H1 (cell line): ENCODE measurements around the gene KIF5C. TPM values are rescaled to one million over a fixed set of nuclear protein-coding genes. Genes with fewer than 3 reads are reported as not detected.
A peak's percentile ranks its signal among the peaks of the same experiment; 100 is the strongest.

ENCODE experiments used
- CTCF ChIA-PET: fragments of 300-600 bp; sonication (Branson Sonifier 250); formaldehyde crosslinking; loops from one replicate; lab custom pipeline; 2021; ENCODE audit not compliant: partially characterized antibody; lab: Charles Lee
- POLR2A ChIA-PET: fragments of 300-600 bp; sonication (Branson Sonifier 250); formaldehyde crosslinking; loops from one replicate; lab custom pipeline; 2021; ENCODE audit warnings: inconsistent platforms; ENCODE audit not compliant: partially characterized antibody; lab: Charles Lee
- DNase-seq, 2 experiments: peaks; one replicate each; pipeline versions ENCODE4 v3.0.0 to v3.0.0-alpha.2; 2010 to 2022; ENCODE audit warnings: low spot score in 2 of 2, low read depth in 1 of 2, mixed read lengths in 1 of 2
- FAIRE-seq: peaks from 2 replicates; lab custom pipeline; 2011; peaks lifted over from hg19 to GRCh38; lab: Jason Lieb, UNC
- H2AFZ ChIP-seq: 2 replicates; pipeline ENCODE4 v1.8.1; 2012; ENCODE audit warnings: low read length, inconsistent platforms
- H2AK5ac ChIP-seq: 2 replicates; pipeline ENCODE4 v1.6.1; 2013; ENCODE audit warnings: low read depth, low read length
- H2BK120ac ChIP-seq: replicated peaks from 2 replicates; pipeline ENCODE3; 2013; ENCODE audit warnings: low read depth, low read length, inconsistent platforms
- H2BK12ac ChIP-seq: 2 replicates; pipeline ENCODE4 v1.6.1; 2013; ENCODE audit warnings: low read depth, low read length
- H2BK15ac ChIP-seq: 2 replicates; pipeline ENCODE4 v1.6.1; 2013; ENCODE audit warnings: low read length
- H2BK20ac ChIP-seq: 2 replicates; pipeline ENCODE4 v1.6.1; 2013; ENCODE audit warnings: low read length
- H2BK5ac ChIP-seq: 2 replicates; pipeline ENCODE4 v1.6.1; 2013; ENCODE audit warnings: low read depth, low read length
- H3K14ac ChIP-seq: 2 replicates; pipeline ENCODE4 v1.6.1; 2013; ENCODE audit warnings: inconsistent platforms; ENCODE audit not compliant: insufficient read length
- H3K18ac ChIP-seq: 2 replicates; pipeline ENCODE4 v1.6.1; 2013; ENCODE audit warnings: low read length; ENCODE audit errors: extremely low read depth
- H3K23ac ChIP-seq: 2 replicates; pipeline ENCODE4 v1.6.1; 2013; ENCODE audit warnings: inconsistent platforms; ENCODE audit not compliant: insufficient read length
- H3K23me2 ChIP-seq: 2 replicates; pipeline ENCODE4 v1.6.1; 2013; ENCODE audit warnings: low read depth, low read length
- H3K27ac ChIP-seq: 2 replicates; pipeline ENCODE4 v1.6.1; 2011; ENCODE audit warnings: low read depth, low read length, inconsistent platforms
- H3K27me3 ChIP-seq, 4 experiments: replicated peaks in 1 of 4; 1 replicate in 1 of 4; 2 replicates in 3 of 4; pipeline versions ENCODE4 v1.6.1 to v1.8.1; 2011 to 2013; ENCODE audit warnings: low read length in 3 of 4, mild to moderate bottlenecking in 3 of 4, inconsistent platforms in 2 of 4, mixed read lengths in 2 of 4, moderate library complexity in 1 of 4; ENCODE audit not compliant: control insufficient read depth in 3 of 4, insufficient read depth in 3 of 4; ENCODE audit errors: extremely low read depth in 1 of 4
- H3K36me3 ChIP-seq, 4 experiments: 2 replicates each; pipeline versions ENCODE4 v1.6.1 to v1.8.1; 2011 to 2013; ENCODE audit warnings: mild to moderate bottlenecking in 4 of 4, low read length in 3 of 4, moderate library complexity in 2 of 4, control low read depth in 1 of 4, inconsistent platforms in 1 of 4; ENCODE audit not compliant: insufficient read depth in 4 of 4, control insufficient read depth in 2 of 4
- H3K4ac ChIP-seq: replicated peaks from 2 replicates; pipeline ENCODE3; 2013; ENCODE audit warnings: low read length, low read depth, mixed read lengths, inconsistent platforms; ENCODE audit not compliant: insufficient read length
- H3K4me1 ChIP-seq, 4 experiments: replicated peaks in 1 of 4; 1 replicate in 1 of 4; 2 replicates in 3 of 4; pipeline versions ENCODE4 v1.6.1 to v1.8.1; 2011 to 2013; ENCODE audit warnings: low read length in 3 of 4, inconsistent platforms in 2 of 4, mixed read lengths in 1 of 4; ENCODE audit not compliant: insufficient read depth in 4 of 4, control insufficient read depth in 3 of 4
- H3K4me2 ChIP-seq, 2 experiments: 2 replicates each; pipeline versions ENCODE4 v1.6.1 to v1.8.1; 2011 to 2013; ENCODE audit warnings: low read depth in 2 of 2, low read length in 2 of 2, control low read depth in 1 of 2, inconsistent platforms in 1 of 2, mild to moderate bottlenecking in 1 of 2; ENCODE audit not compliant: insufficient read depth in 1 of 2
- H3K4me3 ChIP-seq, 4 experiments: fragments of 200-600, 300-600 bp in 1 of 4; sonication (generic), shearing (Covaris generic), sonication (Bioruptor Twin) in 1 of 4; 2 replicates each; pipeline versions ENCODE4 v1.5.1 to v1.8.1; 2011 to 2016; ENCODE audit warnings: low read length in 4 of 4, low read depth in 3 of 4, control low read depth in 2 of 4, inconsistent platforms in 2 of 4, mild to moderate bottlenecking in 2 of 4, mixed read lengths in 1 of 4, moderate library complexity in 1 of 4; ENCODE audit not compliant: insufficient read depth in 2 of 4; ENCODE audit errors: extremely low read depth in 1 of 4
- H3K56ac ChIP-seq: replicated peaks from 2 replicates; pipeline ENCODE3; 2013; ENCODE audit warnings: low read depth, mild to moderate bottlenecking, mixed read lengths, low read length, inconsistent platforms; ENCODE audit not compliant: insufficient read length
- H3K79me1 ChIP-seq: 2 replicates; pipeline ENCODE4 v1.6.1; 2013; ENCODE audit warnings: low read depth, low read length, control low read depth
- H3K79me2 ChIP-seq, 2 experiments: 2 replicates each; pipeline versions ENCODE4 v1.6.1 to v1.8.1; 2012 to 2013; ENCODE audit warnings: low read length in 2 of 2, mild to moderate bottlenecking in 2 of 2, inconsistent platforms in 1 of 2; ENCODE audit not compliant: insufficient read depth in 2 of 2, control insufficient read depth in 1 of 2
- H3K9ac ChIP-seq, 4 experiments: replicated peaks in 1 of 4; 1 replicate in 1 of 4; 2 replicates in 3 of 4; pipeline versions ENCODE4 v1.6.1 to v1.8.1; 2011 to 2013; ENCODE audit warnings: low read depth in 3 of 4, low read length in 3 of 4, control low read depth in 2 of 4, mild to moderate bottlenecking in 2 of 4, moderate library complexity in 2 of 4, inconsistent platforms in 1 of 4; ENCODE audit errors: extremely low read depth in 1 of 4
- H3K9me3 ChIP-seq, 2 experiments: 2 replicates each; pipeline versions ENCODE4 v1.6.1 to v1.8.1; 2012 to 2013; ENCODE audit warnings: mild to moderate bottlenecking in 2 of 2, moderate library complexity in 2 of 2, control low read depth in 1 of 2, inconsistent platforms in 1 of 2, low read depth in 1 of 2, low read length in 1 of 2, mixed read lengths in 1 of 2; ENCODE audit not compliant: insufficient read depth in 2 of 2
- H4K20me1 ChIP-seq, 2 experiments: replicated peaks in 1 of 2; 2 replicates each; pipeline versions ENCODE3 to v1.8.1; 2011 to 2013; ENCODE audit warnings: inconsistent platforms in 2 of 2, low read length in 2 of 2, mild to moderate bottlenecking in 1 of 2; ENCODE audit not compliant: insufficient read depth in 2 of 2, control insufficient read depth in 1 of 2
- H4K5ac ChIP-seq: 2 replicates; pipeline ENCODE4 v1.6.1; 2013; ENCODE audit warnings: low read length, low read depth, mixed read lengths, inconsistent platforms; ENCODE audit not compliant: insufficient read length
- H4K8ac ChIP-seq: 2 replicates; pipeline ENCODE4 v1.8.0; 2013; ENCODE audit warnings: mild to moderate bottlenecking, moderate library complexity, low read length, inconsistent platforms; ENCODE audit not compliant: insufficient read depth; ENCODE audit errors: extremely low read depth
- H4K91ac ChIP-seq: replicated peaks from 2 replicates; pipeline ENCODE3; 2013; ENCODE audit warnings: low read length, mixed read lengths, inconsistent platforms; ENCODE audit not compliant: insufficient read length
- ASH2L ChIP-seq: fragments of 200-600, 300-600 bp; sonication (generic); IDR thresholded peaks from one replicate; pipeline ENCODE4 v1.7.1; 2017; ENCODE audit warnings: low read length
- BRCA1 ChIP-seq: IDR thresholded peaks from 2 replicates; pipeline ENCODE4 v1.6.1; 2012; ENCODE audit warnings: low read depth, low read length, improper control_type of control experiment
- GTF2F1 ChIP-seq: IDR thresholded peaks from 2 replicates; pipeline ENCODE4 v1.6.1; 2012; ENCODE audit warnings: low read depth, low read length, improper control_type of control experiment, borderline replicate concordance
- TAF1 ChIP-seq: IDR thresholded peaks from 2 replicates; pipeline ENCODE4 v1.6.1; 2011; ENCODE audit warnings: mild to moderate bottlenecking, low read depth, low read length
- TEAD4 ChIP-seq: IDR thresholded peaks from 2 replicates; pipeline ENCODE4 v1.6.1; 2012; ENCODE audit warnings: low read depth, low read length, inconsistent platforms, mixed read lengths
- WGBS, 2 experiments: shearing (Covaris generic) in 1 of 2; methylation state at CpG; one replicate each; pipeline versions ENCODE4 v1.1.6 to v1.1.7; 2013 to 2015; ENCODE audit warnings: low lambda C conversion rate in 2 of 2, mixed read lengths in 2 of 2, inconsistent platforms in 1 of 2, low coverage in 1 of 2, missing lambda C conversion rate in 1 of 2; ENCODE audit not compliant: insufficient replicate concordance in 2 of 2, insufficient coverage in 1 of 2, insufficient read length in 1 of 2; ENCODE audit errors: extremely low coverage in 1 of 2, missing lambda C conversion rate in 1 of 2; 5-methylcytosine and 5-hydroxymethylcytosine counted together
- polyA plus RNA-seq, 7 experiments: library from polyadenylated mRNA; depleted of rRNA in 3 of 7; stranded (reverse) in 5 of 7; unstranded in 2 of 7; fragments of >200 nt in 5 of 7; fragments of 200-250 nt in 2 of 7; gene quantifications; 1 replicate in 5 of 7; 2 replicates in 1 of 7; 4 replicates in 1 of 7; pipeline versions ENCODE4 v1.2.1 to v1.2.3, GENCODE V29; 2011 to 2013; ENCODE audit warnings: missing spikeins in 2 of 7, mixed read lengths in 2 of 7
- total RNA-seq: library from RNA; stranded (reverse); fragmentation: NEBNext Ultra II Directional; extraction: Animal tissue kit (Norgen Biotek cat#: 25700); gene quantifications from 2 replicates; pipeline ENCODE4 v1.2.1, GENCODE V29; 2021

The KIF5C gene
- total and polyA plus RNA-seq, 2 of the 8 experiments (the other 6 are each of a cell fraction or from before 2014, with no cell fraction given), result 16.3 to 66.4 TPM

- Histone ChIP-seq H3K18ac (no peak overlapping the region), H2BK5ac (peak overlapping the region; percentile 27; the same call in 1 of the 2 replicates), H2BK20ac (no peak overlapping the region), H4K8ac (no peak overlapping the region), H4K91ac (no peak overlapping the region), H3K4me2 (no peak overlapping the region), H3K36me3 (no peaks in the 10 kb centered on the region; a peak in 2 of 8 replicates), H2AK5ac (no peak overlapping the region), H3K9me3 (peaks cover 0 to 4% of the 10 kb centered on the region in 2 experiments; a peak in 1 of 4 replicates), H4K20me1 (peaks cover 0 to 4% of the 10 kb centered on the region in 2 experiments), H3K14ac (no peak overlapping the region), H3K4me1 (peaks cover 0 to 7% (median 0%) of the 10 kb centered on the region in 4 experiments; a peak in 1 of 7 replicates), H3K79me2 (peaks cover 0 to 55% of the 10 kb centered on the region in 2 experiments; a peak in 2 of 4 replicates), H3K9ac (no peak overlapping the region), H2BK120ac (no peak overlapping the region), H3K23ac (no peak overlapping the region), H3K4me3 (no peak overlapping the region), H2BK15ac (no peak overlapping the region), H3K27ac (no peak overlapping the region), H4K5ac (no peak overlapping the region), H2AFZ (no peak overlapping the region), H3K23me2 (no peaks in the 10 kb centered on the region), H3K4ac (no peak overlapping the region), H2BK12ac (no peak overlapping the region), H3K27me3 (no peaks in the 10 kb centered on the region), H3K79me1 (peaks cover 12% of the 10 kb centered on the region; the same call in 1 of the 2 replicates), H3K56ac (no peak overlapping the region)
- ChIA-PET CTCF (interaction anchor here (1.0 to 1.5 kb wide), 5 partner anchors 11 to 264 kb away, joined by 3 to 4 read pairs (median 3); no protein-coding TSS in a partner anchor), POLR2A (no interaction called here)
- WGBS, 2 experiments, result 100% methylated on average over 1 of the region's 1 CpG; no CpG with 5 or more reads in 1 of the 2 experiments
- no peak for TF ChIP-seq TAF1
- no peak for TF ChIP-seq GTF2F1
- no peak for TF ChIP-seq BRCA1
- no peak for TF ChIP-seq TEAD4
- TF ChIP-seq ASH2L, result no peak
- FAIRE-seq (no peak), DNase-seq (no peak)
Measured at GRCh38 chr2:148902798-148903197, 27.8 kb downstream of the KIF5C start.
